HG02973 (cell line): ENCODE data around the gene CTSW.

ENCODE experiments used
- ATAC-seq: cut with Tn5 transposase; IDR thresholded peaks from one replicate; pipeline ENCODE4 v1.9.1; 2021; ENCODE audit warnings: moderate library complexity; ENCODE audit not compliant: unreplicated experiment

The CTSW gene

DNA sequence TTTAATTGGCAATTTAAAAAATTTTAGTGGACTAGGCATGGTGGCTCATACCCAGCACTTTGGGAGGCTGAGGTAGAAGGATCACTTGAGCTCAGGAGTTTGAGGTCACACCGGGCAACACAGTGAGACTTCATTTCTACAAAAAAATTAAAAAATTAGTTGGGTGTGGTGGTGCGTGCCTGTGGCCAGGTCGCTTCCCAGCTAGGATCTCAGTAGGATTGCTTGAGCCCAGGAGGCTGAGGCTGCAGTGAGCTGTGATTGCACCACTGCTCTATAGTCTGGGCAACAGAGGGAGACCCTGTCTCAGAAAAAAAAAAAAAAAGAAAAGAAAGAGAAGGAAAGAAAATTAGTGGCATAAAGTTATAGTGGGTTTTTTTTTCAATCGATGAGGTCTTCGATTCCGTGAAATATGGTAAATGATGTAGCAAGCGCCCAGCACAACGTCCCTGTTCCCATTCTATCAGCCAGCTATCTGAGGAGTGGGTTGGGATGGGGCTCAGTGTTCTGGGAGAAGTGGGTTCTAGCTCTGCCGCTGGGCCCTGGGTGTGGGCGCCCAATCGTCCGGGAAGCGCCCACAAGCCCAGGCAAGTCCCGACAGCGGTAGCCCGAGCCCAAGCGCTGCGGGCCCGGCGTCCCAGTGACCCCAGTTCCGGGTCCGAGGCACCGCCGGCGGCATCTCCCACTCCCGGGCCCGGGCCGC is 19.2 kb downstream of the CTSW start:
- ATAC-seq, result no peak

DNA sequence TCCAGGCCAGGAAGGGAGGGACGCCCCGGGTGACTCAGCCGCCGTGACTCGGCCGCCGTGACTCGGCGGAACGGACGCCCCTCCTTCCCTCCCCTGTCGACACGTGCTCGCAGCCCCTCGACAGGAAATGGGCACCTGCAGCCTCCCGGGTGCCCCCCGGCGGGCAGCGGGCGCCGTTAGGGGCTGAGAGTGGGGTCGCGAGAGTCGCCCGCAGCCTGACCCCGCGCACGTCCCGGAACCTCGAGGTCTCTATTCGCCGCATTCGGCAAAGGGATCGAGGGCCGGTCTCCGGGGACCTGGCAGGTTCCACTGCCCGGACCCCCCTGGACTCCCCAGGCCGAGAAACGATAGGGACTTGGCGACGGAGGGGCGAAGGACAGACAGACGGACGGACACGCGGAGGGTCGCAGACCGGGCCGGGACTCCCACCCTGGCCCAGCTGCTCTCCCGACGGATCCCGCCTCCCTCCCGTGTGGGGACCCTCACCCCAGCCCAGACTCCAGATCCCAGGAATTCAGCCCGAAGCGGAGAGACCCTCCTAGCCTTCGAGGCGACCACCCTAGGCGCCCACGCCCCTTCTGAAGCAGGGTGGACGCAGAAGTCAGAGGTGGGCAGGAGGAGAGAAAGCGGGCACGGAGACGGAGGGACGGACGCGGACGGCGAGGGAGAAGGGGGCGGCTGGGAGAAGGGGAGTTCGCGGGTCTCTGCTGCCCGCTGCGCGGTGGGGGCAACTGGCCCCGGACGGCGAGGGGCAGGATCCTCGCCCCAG is 19.9 kb downstream of the CTSW start:
- no peak for ATAC-seq

DNA sequence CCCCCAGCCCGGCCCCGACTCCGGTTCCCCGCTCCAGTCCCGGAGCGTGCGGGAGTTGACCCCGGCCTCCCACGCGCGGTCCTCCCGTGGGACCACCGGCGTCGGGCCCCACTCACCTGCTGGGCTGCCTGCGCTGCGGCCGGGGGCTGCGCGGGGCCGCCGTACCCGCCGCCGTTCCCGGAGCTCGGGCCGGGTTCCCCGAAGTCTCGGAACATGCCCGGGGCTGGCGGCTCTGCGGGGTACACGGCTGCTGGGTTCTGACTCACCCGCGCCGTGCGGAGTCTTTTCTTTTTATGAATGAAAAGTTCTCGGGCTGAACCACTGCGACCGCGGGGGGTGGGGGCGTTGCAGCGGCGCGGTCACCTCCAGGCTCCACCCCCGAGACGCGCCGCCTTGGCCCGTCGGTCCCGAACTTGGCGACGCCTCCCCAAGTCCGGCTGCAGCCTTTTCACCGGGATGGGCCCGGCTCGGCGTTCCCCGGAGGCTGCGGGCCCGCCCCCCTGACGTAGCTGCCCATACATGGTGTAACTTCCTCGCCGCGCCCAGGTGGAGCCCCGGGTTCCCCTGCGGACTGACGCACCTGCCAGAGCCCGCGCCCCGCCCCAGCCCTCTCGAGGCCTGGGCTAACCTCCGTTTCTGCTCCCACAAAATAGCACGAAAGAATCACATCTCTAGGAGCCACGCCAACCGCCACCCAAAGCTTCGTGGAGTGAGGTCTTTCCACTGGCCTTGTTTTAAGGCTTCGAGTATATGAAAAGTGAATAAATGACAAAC is 20.7 kb downstream of the CTSW start, which contains the start of gene FOSL1:
TSS of gene FOSL1 (minus strand) at position 264 of the 774 bp plus-strand sequence. CDS start at position 215, 49 bp downstream.
- ATAC-seq, result peak; percentile 68

DNA sequence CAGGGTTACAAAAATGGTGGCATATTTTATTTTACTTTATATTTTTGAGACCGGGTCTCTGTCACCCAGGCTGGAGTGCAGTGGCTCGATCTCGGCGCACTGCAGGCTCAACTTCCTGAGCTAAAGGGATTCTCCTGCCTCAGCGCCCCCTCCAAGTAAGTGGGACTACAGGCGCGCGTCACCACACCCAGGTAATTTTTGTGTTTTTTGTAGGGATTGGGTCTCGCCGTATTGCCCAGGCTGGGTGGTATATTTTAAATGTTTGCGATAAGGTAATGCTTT is 21.2 kb downstream of the CTSW start:
- ATAC-seq, result no peak

DNA sequence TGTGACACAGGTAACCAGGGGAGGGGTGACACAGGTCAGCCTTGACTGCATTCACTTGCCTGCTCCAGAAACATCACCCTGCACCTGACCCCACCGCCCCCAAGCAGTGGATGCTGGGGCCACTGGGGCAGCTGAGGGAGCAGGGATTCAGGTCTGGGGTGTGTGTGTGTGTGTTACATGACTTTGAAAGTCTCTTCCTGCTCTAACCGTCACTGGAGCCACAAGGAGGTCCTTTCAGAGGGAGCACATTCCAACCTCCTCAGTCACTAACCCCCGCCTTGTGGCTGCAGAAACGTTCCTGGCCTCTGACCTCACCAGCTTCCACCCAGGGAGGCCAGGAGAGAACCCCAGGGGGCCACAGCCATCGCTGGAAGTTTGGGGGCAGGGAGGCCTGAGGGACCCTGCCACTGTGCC is 23.4 kb downstream of the CTSW start:
- no peak for ATAC-seq

DNA sequence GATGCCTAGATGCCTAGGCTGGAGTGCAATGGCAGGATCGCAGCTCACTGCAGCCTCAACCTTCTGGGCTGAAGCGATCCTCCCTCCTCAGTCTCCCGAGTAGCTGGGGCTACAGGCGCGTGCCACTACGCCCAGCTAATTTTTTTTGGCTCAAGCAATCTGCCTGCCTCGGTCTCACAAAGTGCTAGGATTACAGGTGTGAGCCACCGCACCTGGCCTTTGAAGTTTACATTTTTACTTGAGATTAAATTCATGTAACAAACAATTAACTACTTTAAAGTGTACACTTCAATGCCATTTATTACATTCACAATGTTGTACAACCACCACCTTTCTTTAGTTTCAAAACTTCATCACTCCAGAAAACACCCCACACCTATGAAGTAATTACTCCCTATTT is 24.1 kb downstream of the CTSW start:
- no peak for ATAC-seq

DNA sequence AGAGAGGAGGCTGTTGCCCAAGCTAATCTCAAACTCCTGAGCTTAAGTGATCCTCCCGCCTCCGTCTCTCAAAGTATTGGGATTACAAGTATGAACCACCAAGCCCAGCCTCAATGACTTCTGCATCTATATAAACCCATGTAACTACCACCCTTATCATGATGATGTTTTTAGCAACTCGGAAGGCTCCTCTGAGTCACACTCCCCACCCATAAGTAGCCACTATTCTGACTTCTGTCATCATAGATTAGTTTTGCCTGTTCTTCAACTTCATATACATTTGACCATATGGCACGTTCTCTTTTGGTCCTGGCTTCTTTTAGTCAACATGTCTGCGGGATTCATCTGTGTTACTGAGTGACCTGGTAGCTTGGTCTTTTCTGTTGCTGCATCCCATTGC is 27.0 kb downstream of the CTSW start:
- ATAC-seq, result no peak

DNA sequence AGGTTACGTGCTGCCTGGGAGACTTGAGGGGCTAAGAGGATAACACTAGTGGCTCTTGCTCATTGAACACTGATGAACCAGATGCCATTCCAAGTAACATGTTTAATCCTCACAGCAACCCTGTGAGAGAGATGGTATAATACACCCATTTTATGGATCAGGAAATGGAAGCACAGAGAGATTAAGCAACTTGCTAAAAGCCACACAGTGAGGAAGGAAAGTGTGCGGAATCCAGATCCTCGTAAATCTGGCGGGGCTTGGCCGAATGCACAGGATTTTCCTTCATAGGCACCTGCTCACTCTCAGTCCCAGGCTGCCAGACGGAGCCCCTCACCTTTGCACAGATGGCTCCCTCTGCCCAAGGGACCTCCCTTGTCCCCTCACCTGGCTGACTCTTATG is 28.2 kb downstream of the CTSW start:
- no peak for ATAC-seq

DNA sequence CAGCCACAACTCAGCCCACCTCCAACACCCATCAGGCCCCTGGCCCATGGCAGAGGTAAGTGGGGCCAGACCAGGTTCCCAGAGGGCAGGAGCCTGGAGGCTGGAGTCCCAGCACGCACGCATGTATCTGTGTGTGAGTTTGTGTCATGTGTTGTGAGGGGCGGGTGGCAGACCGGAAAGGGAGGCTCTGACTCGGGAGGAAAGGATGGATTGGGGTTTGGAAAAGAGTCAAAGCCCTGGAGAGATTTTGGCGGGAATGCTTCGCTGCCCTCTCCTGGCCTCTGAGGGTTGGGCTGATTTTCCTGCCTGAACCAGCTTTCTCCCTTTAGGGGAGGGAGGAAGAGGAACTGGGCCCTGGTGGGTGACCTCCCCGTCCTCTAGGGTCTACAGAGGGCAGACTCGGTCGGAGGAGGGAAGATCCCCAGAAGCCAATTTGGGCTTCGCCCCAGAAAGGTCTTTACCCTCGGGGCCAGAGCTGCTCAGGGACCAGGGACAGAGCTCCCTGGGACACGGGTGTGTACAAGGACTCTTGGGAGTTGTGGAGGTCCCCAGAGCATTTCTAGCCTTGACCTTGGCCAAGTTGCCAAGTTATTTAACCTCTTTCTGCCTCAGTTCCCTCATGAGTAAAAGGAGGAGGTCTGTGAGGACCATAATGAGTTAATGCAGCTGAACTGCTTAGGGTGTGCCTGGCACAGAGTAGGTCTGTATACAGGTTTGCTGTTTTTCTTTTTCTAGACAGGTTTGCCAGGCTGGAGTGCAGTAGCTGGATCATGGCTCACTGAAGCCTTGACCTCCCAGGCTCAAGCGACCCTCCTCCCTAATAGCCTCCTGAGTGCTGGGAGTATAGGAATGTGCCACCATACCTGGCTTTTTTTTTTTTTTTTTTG is 32.3 kb downstream of the CTSW start:
- no peak for ATAC-seq

DNA sequence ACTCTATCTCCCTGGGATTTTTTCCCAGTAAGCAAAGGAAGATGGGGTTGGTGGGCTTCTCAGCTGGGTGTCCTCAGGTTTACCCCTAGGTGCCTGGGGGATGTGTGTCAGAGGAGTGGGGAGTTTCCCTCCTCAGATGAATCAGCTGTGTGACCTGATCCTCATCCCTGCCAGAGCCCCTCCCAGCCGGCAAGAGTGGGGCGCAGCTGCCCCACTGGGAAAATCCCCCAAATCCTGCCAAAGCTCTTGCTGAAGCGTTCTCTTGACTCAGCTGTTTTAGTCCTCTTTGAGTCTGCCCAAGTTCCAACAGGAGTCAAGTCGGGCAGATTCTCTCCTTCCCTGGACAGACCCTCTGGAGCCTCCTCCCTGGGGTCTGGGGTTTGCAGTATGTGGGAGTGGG is 33.2 kb downstream of the CTSW start:
- ATAC-seq, result no peak

DNA sequence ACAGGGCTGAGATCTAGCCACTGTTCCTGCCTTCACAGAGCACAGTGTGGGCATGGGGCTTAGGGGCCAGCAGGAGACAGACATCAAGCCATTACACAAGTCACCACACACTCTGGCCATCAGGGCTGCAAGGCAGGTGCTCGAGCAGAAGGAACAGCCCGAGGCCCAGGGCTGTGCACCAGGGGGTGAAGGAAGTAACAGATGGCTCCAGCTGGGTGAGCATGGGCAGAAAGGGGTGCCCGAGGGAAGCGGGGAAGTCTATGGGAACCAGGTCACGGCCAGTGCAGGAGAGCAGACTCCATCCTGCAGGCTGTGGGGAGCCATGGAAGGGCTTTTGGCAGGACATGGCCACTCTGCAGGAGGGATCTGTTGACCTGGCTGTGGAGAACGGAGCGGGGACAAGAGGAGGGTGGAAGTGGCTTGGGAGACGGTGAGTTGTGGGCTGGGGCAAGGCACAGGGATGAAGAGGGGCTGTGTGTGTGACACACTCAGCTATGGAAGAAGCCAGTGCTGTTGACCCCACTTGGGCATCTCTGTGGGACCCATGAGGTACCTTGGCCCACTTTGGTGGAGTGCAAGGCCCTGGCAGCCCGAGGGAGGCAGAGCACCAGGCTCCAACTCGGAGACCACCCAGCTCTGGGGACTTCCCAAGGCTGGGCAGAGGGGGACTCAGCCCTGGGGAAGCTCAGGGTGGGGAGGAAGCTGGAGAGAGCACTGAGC is 35.6 kb downstream of the CTSW start:
- ATAC-seq, result no peak

DNA sequence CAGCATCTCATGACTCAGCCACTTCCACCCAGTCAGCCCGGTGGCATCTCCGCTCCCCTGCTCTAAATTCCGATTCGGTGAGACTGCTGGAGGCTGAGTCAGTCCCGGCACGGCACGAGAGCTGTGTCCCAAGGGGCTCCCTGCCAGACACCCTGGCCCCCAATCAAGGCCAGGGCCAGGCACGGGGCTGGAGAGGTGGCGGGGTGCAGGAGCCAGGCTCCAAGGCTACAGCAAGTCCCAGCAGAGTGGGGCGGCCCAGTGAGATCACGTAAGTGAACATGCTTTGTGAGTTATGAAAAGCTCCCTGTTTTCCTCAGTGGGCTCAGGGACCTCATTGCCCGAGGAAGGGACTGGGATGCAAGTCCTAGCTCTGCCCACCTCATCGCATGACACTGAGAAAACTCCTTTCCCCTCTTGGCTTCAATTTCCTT is 36.2 kb downstream of the CTSW start:
- no peak for ATAC-seq

DNA sequence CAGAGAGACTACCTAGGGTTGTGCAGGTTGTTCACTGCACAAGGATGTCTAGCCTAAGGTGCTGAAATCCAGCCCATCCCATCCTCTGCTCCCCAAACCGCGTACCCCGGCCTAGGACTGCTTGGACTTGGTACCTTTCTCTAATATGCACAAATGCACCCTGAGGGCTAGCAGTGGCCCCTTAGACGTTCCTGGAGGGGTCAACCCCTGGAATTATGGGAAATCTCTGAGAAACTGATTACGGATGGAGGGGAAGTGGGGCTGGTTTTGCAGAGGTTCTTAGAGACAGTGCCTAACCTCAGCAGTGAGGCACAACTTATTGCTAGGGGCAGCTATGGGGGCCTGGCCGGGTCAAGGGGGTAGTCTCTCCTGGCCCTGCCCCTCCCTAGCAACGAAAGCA is 36.8 kb downstream of the CTSW start:
- no peak for ATAC-seq

DNA sequence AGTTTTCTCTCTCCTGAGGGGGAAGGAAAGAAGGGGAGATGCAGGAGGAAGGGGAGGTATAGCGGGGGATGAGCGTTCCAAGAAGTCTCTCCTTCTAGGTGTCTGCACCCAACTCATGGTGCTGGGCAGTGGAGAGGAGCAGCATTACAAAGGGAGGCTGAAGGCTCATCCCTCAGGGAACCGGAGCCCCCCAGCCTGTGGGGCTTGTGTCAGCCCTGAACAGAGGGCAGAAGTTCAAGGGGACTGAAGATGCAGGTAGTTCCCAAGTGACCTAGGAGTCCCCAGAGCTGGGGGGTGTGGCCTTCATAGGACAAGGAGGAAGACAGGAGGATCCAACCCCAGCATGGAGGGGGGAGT is 37.4 kb downstream of the CTSW start:
- ATAC-seq, result no peak

DNA sequence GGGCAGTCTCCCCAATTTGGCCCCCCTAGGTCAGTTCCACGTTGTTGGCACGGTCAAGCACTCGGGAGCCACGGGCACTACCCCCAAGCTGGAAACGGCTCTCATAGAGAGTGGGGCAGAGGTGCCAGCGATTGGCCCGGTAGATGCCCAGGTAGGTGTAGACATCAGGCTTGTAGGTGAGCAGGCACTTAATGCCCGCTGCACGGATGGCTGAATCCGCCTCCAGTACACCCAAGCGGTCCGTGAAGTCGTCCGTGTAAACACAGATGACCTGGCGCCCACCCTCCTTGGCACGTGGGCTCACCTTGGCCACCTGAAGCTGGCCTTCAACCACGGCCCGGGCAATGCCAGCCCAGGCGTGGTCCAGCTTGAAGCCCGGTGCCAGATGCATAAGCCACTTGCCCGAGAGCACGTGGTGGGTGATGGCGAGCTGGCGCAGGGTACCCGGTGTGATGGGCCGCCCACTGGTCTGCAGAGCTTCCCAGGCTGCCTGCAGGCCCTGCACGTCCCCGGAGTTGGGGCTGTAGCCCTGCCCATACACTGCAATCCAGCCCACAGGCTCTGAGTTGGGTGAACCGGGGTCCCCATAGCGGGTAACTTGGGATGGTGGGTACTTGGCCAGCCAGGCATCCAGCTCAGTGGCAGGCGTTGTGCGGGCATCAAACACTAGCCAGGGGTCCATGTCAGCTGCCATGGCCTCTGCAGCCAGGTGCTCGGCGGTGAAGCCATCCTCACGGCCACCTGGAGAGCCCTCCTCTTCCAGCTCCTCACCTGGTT is 38.0 kb downstream of the CTSW start:
- no peak for ATAC-seq

DNA sequence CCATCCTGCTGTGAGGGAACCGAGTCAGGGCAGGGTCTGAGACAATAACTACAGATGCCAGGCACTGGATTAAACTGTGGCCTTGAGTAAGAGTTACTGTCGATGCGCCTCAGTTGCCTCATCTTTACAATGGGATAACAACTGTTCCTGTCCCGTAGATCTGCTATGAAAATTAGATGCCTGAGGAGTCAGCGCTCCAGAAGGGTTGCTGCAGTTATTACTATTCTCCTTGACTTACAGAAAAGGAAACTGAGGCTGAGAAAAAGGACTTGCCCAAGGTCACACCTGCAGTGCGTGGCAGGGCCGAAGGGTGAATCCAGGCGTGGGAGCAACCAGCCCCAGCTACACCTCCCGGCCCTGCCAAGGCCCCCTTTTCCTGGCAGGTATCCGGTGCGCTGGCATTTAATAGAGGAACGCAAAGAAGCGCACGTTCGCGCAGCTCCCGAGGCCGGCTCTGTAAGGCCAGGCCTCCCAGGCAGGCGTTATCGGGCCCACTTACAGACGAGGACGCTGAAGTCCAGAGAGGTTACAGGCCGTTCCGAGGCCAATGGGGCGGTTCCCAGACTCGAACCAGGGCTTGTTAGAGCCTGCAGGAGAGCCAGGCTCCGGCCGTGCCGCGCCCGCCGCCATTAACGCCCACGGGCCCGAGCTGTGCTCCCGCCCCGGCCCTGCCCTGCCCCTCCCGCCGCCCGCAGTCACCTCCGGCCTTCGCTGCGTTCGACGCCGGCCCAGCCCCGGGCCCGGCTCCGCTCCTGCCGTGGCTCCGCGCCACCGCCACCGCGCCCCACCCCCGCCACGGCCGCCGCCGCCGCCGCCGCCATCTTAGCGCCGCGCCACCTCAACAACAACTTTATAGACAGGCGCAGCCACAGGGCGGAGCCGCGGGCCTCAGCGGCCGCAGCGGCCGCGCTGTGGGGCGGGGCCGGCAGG is 38.8 kb downstream of the CTSW start, which contains the start of gene C11orf68:
TSS of gene C11orf68 (minus strand) at position 852 of the 930 bp plus-strand sequence. CDS start at position 821, 31 bp downstream.
- ATAC-seq, result peak; percentile 42

DNA sequence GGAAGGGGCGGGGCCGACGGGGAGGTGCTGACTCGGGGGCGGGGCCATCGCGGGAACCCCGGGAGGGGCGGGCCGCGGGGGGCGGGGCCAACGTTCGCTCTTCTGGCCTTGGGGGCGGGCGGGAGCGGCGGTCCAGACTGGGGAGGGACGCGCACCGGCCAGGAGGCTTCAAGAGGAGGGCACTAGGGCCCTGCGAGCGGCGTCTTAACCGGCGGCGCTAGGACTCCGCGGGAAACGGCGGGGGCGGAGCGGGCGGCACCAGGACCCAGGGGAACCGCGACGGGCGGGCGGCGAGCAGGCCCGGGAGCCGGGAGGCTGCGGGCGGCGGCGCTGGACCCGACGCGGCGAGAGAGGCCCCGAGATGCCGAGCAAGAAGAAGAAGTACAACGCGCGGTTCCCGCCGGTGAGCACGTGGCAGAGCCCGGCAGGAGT is 39.5 kb downstream of the CTSW start, which contains the start of gene DRAP1:
TSS of gene DRAP1 (plus strand) at position 286 of the 432 bp plus-strand sequence. CDS start at position 362, 76 bp downstream.
- peak; percentile 77 for ATAC-seq
